GM19099 (cell line): ENCODE data around the gene USP28.

Source experiments
- POLR2A ChIP-seq: IDR thresholded peaks from 3 replicates; pipeline ENCODE4 v1.6.1; 2011; ENCODE audit warnings: low read depth; ENCODE audit not compliant: insufficient read length; ENCODE audit errors: extremely low read depth

The USP28 gene, protein sequence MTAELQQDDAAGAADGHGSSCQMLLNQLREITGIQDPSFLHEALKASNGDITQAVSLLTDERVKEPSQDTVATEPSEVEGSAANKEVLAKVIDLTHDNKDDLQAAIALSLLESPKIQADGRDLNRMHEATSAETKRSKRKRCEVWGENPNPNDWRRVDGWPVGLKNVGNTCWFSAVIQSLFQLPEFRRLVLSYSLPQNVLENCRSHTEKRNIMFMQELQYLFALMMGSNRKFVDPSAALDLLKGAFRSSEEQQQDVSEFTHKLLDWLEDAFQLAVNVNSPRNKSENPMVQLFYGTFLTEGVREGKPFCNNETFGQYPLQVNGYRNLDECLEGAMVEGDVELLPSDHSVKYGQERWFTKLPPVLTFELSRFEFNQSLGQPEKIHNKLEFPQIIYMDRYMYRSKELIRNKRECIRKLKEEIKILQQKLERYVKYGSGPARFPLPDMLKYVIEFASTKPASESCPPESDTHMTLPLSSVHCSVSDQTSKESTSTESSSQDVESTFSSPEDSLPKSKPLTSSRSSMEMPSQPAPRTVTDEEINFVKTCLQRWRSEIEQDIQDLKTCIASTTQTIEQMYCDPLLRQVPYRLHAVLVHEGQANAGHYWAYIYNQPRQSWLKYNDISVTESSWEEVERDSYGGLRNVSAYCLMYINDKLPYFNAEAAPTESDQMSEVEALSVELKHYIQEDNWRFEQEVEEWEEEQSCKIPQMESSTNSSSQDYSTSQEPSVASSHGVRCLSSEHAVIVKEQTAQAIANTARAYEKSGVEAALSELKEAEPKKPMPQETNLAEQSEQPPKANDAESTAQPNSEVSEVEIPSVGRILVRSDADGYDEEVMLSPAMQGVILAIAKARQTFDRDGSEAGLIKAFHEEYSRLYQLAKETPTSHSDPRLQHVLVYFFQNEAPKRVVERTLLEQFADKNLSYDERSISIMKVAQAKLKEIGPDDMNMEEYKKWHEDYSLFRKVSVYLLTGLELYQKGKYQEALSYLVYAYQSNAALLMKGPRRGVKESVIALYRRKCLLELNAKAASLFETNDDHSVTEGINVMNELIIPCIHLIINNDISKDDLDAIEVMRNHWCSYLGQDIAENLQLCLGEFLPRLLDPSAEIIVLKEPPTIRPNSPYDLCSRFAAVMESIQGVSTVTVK

DNA sequence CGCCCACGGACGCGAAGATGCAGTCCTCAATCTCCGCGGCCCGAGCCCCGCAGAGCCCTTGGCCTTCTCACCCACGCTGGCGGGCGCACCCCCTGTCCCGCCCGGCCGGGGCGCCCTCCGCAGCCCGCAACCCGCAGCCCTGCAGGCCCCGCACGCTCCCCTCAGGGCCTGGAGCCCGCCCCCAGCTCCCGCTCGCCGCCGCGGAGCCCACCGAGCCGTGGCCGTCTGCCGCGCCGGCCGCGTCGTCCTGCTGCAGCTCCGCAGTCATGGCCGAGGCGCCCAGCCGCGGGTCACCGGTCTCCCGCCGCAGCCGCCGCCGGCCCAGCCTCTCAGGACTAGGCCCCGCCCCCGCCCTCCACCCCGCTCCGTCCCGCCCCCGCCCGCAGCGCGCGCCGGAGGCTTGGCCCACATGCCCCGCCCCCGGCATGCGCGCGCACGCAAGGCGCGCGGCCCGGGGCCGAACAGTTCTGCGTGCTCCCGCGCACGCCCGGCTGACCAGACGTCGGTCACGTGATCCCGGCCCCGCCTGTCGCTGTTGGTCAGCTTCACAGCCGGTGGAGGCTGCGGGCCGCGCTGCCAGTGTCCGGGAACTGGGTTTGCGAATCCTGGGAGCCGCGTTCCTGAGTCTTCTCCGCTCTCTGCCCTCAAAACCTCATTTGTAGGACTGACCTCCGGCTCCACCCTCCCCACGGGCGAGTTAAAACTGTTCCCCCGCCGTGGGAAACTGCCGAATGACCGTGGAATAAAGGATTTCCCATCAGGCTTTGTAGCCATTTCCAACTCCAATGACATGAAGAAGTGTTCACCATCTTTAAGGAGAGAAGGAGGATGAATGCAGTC, at the start of gene USP28:
TSS of gene USP28 (minus strand) at position 339 of the 840 bp plus-strand sequence. CDS start at position 268, 71 bp downstream.
- peak; percentile 98 for TF ChIP-seq POLR2A

DNA sequence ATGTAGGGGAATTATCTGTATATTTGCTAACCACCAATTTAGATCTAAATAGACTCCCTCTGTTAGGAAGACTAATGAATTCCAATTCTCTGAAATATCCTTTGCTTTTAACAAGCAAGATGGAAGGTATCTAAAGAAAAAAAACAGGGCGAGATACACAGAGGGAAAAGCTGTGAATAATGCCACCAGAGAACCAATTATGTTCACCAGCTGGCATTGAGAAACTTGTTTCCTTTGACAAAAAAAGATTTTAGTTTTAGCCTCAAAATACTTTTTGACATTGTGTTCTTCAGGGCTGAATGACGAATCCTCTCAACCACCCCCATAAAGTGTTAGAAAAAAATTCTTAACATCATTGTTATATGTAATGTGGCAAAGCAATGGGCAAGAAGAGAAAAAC, 48.2 kb upstream of the USP28 start:
- no peak for TF ChIP-seq POLR2A

DNA sequence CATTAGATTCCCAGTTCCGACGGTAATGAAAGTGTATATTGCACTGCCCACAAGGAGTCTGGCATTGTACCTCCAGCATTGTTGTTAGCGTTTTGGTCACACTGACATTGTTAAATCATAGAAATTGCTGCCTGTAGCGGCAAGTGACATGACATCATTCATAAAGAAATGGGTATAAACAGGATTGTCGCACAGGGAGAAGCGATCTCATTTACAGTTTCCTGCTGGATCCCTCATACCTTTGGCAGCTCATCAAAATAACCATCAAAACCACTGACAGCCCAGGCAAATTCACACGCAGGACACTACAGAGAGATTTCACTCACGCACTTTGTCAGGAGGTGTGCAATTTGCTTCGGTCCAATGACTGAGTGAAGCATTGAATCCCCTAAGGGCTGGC, 32.7 kb upstream of the USP28 start:
- TF ChIP-seq POLR2A = no peak

DNA sequence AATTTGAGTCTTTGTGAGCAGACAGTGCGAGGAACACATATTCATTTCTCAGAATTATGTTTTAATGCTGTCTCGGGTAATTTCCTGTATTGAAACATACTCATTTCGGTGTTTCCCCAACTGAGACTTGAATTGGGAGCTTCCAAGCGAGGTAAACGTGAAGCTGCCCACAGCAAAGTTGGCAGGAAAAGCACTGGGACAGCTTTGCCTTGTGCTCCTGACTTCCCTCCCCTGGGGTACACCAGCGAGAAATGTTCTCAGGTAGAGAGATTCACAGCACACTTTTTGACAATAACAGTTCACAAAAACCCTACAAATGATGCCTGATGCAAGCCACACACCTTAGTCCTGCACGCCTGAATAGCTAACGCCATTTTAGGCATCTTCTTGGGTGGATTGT, 32.3 kb upstream of the USP28 start:
- TF ChIP-seq POLR2A = no peak

DNA sequence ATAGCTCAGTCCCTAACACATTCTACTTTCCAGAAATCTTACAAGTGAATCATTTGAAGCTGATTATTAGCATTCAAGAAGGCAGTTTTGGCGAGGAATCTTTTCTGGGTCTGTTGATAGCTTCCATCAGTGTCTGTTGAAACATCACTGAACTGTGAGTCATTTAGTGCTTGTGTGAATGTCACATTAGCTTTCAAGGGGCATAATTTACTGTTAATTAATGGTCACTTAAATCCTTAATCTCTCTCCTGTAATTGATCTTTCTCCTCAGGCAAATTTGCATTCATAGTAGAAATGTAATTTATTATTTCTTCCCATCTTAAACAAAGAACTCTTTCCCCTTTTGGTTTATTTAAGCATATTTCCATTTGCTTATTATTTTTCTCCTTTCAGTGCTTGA, 31.8 kb upstream of the USP28 start:
- TF ChIP-seq POLR2A = no peak

DNA sequence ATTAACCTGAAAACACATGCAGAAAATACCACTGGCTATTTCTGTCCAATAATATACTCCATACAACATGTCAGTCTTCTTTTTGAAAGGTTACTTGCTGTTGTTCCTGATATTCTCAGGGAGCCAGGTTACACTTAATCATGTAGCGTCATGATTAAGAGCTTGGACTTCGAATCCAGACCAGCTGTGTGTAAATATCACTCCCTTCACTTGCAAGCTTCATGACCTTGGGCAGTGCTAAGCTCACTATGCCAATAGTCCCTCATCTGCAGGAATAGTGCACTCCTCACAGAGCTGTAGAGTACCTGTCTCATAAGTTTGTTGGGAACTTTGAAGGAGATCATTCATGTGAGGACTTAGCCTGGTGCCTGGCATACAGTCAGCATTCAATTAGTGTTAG, 31.1 kb upstream of the USP28 start:
- no peak for TF ChIP-seq POLR2A

DNA sequence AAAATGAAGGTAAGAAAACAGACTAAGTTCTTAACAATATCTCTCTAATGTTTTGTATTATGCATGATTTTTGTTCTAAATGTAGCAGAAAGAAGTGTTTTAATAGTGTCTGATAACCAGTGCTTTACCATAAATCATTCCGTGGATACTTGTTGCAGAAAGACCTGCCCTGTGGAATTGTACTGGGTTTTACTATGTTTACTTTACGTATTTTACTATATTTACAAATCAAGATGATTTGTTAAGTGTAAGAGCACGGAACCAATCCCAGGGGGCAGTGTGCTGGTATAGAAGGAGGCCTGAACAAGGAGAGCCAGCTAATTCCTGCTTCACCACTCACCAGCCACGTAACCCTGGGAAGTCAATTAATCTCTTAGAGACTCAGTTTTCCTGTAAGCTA, 30.7 kb upstream of the USP28 start:
- TF ChIP-seq POLR2A = no peak

DNA sequence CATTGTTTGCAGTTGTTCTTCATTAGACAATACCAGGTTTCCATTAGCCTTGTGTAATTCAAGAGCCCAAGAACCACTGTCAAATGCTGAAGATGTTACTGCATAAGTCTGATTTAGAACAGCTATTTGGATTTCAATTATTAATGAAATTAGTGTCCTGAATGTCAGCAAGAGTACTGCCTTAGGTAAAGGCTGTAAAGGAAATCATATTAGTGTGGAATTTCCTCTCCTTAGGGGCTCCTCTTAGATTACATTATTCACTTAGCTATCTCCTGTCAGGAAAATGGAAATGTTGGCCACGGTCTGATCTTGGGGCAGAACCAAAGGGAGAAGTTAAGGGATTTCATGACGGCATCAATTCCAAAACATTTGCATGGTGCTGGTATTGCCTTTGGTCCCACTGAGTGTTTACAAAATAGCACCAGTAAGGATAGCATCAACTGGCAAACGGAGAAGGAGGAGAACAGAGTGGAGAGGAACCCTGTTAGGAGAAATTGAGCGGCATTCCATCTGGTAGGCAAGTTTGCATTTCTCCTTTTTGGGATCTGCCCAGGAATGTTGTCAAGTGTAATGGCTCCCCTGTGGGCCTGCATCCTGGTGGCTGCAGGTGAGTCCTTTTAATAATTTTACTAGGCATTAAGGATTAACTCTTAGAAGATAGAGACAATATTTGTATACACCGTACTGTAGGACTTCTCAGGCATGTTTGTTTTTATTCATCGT, 29.2 kb upstream of the USP28 start, which contains the start of gene HTR3B:
TSS of gene HTR3B (plus strand) at position 418 of the 723 bp plus-strand sequence. CDS start at position 556, 138 bp downstream.
- no peak for TF ChIP-seq POLR2A

DNA sequence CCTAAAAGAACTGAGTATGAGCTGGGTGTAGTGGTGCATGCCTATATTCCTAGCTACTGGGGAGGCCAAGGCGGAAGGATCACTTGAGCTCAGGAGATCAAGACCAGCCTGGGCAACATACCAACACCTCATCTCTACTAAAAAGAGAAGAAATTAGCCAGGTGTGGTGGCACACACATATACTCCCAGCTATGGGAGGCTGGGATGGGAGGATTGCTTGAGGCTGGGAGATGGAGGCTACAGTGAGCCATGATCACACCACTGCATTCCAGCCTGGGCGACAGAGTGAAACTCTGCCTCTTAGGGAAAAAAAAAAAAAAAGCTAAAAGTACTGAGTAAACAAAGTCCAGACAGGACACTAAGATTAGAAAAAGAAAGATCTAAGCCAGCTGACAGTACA, 25.8 kb upstream of the USP28 start:
- no peak for TF ChIP-seq POLR2A

DNA sequence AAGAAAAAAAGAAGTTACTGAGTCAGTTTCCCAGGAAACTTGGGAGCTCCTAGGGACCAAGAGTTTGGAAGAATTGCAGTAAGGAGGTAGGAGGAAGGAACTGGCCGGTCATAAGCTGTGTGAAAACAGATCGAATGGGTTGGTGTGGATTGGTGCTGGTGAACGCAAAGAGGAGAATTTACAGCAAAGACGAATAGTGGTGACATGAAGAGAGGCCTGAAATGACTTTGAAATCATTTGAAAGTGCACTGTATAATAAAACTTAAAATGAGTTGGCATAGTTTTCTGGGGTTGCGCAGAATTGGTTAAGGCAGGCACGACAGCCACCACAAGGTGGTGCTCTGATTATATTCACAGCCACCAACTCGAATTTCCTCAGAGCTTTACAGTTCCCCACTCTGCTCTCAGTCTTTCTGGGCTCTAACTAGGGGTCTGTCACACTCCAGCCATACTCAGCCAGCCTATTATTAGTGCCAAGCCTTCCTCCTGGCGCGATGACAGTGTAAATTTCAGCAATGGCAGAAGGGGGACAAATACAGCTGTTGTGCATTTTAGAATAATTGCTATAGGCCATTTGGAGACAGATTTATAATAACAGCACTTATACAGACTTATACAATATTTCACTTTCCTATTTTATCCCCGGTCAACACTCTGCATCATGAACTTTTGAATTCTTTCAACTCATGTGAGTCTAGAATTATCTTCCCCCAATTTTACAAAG, 20.9 kb upstream of the USP28 start:
- no peak for TF ChIP-seq POLR2A

DNA sequence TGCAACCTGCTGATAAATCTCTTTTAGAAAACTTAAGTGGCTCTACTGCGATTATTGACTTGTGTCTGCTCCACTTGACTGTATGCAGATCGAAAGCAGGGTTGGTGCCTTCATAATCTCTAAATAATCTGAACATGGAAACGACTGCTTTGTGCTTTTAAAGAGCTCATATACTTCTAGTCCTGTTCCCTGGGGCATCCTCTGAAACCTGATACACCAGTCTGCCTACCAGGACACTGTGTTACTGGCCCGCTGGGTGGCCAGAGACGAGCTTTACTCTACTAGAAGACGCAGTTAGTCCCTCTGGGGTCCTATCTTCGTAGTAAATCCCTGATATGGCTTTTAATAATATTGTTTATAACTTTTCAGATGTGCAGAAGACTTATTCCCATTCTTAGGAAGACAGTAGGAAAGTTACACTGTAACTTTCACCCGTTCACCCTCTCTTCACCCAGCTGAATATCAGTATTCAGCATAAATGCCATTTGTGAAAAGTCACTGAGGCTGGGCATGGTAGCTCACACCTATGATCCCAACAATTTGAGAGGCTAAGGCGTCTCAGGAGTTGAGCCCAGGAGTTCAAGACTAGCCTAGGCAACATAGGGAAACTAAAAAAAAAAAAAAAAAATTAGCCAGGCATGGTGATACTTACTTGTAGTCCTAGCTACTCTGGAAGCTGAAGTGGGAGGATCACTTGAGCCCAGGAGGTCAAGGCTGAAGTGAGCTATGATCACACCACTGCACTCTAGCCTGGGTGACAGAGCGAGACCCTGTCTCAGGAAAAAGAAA, 20.2 kb upstream of the USP28 start:
- TF ChIP-seq POLR2A = no peak

DNA sequence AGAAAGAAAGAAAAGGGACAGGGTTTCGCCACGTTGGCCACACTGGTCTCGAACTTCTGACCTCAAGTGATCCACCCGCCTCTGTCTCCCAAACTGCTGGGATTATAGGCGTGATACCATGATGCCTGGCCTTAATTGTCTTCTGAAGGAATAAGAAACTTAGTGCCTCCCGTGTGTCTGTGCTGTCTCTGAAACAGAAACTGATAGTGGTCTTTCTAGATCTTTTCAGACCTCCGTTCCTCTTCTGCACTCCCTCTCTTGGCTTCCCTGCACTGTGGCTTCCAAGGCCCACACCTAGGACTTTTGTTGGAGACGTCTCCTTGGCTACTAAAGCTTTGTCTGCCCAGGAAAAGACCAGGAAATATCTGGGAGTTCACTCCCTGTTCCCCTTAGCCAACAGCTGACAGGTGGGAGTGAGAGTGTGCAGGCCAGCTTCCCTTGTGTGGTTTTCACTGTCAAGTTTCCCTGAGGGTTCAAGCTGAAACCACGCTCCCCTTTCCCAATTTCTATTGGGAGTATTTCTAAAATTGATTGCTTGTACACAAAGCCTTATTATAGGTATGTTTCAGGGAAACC, 19.1 kb upstream of the USP28 start:
- no peak for TF ChIP-seq POLR2A
